GM20000 (cell line): ENCODE measurements around the gene CDCA7L.

Experiments used
- DNase-seq: peaks from one replicate; pipeline ENCODE4 v3.0.0; 2012; ENCODE audit warnings: low spot score
- CTCF ChIP-seq: IDR thresholded peaks from 2 replicates; pipeline ENCODE4 v1.5.1; 2012; ENCODE audit warnings: mild to moderate bottlenecking, control low read depth; ENCODE audit errors: extremely low read depth, missing control alignments

Gene CDCA7L

GRCh38 chr7:21959387-21959776, 13.7 kb upstream of the CDCA7L start:
- no peak for TF ChIP-seq CTCF
- no peak for DNase-seq

- no peak for DNase-seq
- TF ChIP-seq CTCF: no peak
Measured at GRCh38 chr7:21953781-21954180, 8.1 kb upstream of the CDCA7L start.

- no peak for TF ChIP-seq CTCF
- no peak for DNase-seq
Measured at GRCh38 chr7:21948887-21949540, 3.3 kb upstream of the CDCA7L start.

- no peak for DNase-seq
- no peak for TF ChIP-seq CTCF
Measured at GRCh38 chr7:21948364-21948763, 2.7 kb upstream of the CDCA7L start.

GRCh38 chr7:21947946-21948345, 2.2 kb upstream of the CDCA7L start:
- no peak for DNase-seq
- TF ChIP-seq CTCF: no peak

GRCh38 chr7:21947056-21947455, 1.4 kb upstream of the CDCA7L start:
- no peak for TF ChIP-seq CTCF
- DNase-seq: no peak

- no peak for DNase-seq
- TF ChIP-seq CTCF: no peak
Measured at GRCh38 chr7:21946222-21946709, 567 bp upstream of the CDCA7L start.
